CD4-positive, alpha-beta T cell treated with Interleukin-6 at 100 ng/mL for 8 hours (primary cell): ENCODE results near the gene MAP7D1.

ENCODE experiments used
- DNase-seq: peaks from one replicate; pipeline ENCODE4 v3.0.0-alpha.2; 2020; ENCODE audit warnings: mixed read lengths, low spot score

Gene MAP7D1

DNA sequence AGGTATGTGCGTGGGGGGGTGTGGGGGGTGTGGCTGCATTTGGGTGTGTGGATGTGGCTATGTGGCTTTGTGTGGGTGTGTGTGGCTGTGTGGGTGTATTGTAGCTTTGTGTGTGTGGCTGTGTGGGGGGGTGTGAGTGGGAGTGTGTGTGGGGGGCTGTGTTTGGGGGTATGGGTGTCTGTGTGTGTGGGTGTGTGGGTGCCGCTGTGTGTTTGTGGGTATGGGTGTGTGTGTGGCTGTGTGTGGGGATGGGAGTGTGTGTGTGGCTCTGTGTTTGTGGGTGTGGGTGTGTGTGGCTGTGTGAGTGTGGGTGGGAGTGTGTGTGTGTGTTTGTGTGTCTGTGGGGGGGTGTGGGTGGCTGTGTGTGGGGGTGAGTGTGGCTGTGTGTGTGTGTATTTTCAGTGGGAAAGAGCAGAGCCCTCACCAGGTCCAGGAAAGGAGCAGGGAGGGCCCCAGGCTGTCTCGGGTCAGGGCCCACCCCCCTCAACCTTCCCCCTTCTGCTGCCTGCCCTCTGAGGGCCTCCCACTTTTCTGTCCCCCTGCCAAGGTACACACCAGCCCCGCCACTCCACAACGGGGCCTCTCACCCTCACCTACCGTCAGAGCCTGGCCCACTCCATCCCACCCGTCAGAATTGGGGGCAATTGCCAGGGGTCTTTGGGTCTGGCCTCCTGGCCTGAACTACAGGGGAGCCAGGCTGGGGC is 29.0 kb upstream of the MAP7D1 start:
- DNase-seq: no peak

DNA sequence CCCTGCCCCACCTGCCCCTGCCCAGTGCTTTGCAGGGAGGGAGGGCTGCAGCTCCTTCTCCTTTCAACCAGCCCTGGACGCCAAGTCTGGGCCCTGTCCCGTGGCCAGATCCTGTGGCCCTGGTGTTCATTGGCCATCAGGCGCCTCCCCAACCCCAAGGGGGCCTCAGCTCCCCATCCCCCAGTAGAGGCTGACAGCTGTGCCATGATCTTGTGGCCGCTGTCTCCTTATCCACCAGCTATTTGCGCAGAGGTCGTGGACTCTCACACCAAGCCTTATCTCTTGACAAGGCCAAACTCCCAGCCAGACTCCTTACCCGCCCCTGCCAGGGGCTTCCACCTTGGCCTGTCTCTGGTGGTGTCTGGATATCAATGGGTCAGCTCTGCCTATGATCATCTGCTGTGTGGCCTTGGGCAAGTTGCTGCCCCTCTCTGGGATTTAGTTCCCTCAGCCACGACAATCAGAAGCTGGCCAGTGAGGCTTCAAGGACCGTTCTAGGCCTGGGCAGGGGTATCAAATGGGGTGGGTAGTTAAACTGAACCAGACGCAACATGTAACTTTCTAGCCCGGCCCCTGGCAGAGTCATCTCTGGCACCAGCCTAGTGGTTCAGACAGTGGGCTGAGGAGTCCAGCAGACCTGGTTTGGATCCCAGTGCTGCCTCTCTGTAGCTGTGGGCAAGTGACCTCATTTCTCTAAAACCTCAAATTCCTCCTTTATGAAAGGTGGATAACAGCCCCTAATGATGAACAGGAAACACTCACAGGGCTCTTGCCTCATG is 27.6 kb upstream of the MAP7D1 start:
- no peak for DNase-seq

DNA sequence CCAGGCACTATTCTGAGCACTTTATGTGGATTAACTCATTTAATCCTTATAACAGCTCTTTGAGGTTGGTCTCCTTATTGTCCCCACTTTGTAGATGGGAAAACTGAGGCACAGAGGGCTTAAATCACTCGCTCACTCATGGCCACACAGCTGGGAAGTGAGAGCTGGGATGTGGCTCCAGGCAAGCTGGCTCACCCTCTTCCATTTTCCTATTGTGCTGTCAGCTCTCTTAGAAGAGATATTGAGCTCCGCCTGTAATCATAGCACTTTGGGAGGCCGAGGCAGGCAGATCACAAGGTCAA is 27.1 kb upstream of the MAP7D1 start:
- DNase-seq: no peak

DNA sequence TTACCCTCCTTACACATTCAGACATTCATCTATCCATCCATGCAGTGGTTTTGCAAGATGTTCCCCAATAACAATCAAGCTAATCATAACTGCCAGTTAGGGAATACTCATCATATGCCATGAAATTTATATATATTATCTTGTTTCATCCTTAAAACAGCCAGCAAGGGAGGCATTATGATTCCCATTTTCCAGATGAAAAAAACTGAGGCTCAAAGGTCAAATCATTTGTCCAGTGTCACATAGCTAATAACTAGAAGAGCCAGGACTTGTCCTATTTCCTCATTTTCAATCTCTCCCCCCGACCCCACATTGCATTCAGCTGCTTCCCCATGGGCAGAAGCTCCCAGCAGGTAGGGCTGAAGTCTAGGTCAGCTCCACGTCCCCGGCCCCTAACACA is 23.9 kb upstream of the MAP7D1 start:
- DNase-seq: no peak

DNA sequence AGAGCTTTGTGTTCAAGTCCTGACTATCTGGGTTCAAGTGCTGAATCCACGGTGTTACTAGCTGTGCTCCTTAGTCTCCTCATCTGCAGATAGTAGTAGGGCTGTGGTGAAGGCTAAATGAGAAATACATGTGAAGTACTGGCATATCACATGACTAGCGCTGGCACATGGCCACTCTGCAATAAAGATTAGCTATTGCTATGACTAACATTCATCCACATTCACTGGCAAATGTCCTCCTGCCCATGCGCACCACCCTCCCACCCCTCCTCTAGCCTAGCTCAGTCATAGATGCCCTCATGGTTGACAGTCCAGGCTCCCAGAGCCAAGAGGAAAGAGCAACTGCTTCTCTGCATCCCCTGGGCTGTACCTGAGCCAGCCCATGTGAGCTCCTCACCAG is 22.5 kb upstream of the MAP7D1 start:
- DNase-seq: no peak

DNA sequence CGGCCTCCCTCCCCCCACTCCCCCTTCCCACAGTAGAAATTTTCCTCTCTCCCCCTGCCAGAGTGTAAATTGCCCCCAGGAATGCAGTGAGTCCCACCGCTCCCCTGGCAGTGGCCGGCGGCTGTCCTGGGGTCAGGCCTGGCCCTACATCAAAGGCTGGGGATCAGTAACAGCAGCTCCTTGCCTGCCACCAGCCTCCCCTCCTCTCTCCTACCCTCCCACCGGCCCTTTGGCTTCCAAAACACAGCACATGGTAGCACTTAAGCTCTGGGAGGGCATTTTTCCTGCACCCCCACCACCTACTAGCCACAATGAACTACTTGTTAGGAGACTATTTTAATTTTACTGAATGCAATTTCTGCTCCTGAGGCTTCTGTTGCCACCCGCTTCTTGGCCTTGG is 21.9 kb upstream of the MAP7D1 start:
- no peak for DNase-seq

DNA sequence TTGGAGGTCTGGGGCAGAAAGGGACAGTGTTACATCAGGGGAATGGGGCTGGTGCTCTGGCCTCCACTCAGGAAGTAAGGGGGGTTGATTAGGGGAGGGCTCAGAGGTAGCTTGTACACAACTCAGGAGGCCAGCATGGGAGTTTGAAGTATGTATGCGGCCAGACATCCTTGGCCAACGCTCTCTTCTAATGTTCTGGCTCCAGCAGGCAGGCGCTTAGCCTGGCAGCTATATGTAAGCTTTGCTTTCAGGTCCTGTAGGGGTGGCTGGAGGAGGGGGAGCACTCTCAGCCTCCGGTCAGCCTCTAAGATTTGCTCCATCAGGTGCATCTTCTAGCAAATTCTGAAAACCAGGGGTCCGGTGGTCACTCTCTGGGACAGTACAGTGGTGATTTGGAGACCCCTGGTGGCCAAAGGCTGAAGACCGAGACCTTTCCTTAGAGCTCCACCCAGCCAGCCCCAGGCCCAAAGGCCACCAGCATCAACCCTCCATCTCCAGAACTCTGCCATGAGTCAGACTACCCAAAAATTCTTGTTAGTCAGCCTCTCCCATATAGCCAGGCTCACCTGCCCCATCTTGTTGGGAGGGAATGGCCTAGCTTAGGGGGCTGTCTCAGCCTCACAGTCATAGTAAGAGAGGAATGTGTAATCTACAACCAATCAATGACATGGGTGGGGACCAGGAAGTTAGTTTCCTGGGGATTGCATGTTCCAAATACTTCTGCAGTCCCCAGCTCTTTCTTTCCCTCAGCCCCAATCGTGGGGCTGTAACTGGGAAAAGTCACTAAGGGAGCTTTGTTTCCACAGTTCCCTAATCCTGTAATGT is 21.2 kb upstream of the MAP7D1 start:
- DNase-seq: peak; percentile 13

DNA sequence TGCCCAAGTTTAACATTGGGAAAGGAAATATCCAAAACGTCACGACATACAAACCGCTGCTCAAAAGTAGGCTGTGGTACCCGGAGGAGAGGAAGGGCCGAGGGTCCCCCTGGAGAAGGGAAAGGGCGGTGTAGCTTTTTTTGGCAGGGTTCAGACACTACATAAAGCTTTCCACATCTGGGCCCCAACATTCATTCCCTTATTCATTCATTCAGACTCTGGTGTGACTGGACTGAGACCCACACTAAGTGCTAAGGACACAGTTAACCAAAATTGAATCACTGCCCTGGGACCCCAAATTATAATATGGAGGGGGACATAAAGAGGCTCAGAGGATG is 20.7 kb upstream of the MAP7D1 start:
- no peak for DNase-seq

DNA sequence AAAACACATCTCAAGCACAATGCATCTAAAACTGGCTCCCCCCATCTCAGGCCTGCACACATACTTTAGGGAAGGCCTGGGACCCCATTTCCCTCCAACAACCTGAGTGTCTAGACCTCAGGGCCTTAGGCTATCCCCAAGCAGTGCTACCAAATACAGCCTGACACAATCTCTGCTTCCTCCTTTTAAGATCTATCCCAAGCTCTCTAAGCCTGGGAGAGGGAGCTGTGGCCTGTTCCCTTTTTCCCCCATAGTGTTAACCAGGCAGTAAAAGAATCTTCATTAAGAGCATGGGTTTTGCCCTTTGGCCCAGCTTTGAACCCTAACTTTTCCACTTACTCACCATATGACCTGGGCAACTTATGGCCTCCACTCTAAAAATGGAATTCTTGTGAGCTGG is 20.2 kb upstream of the MAP7D1 start:
- DNase-seq: no peak

DNA sequence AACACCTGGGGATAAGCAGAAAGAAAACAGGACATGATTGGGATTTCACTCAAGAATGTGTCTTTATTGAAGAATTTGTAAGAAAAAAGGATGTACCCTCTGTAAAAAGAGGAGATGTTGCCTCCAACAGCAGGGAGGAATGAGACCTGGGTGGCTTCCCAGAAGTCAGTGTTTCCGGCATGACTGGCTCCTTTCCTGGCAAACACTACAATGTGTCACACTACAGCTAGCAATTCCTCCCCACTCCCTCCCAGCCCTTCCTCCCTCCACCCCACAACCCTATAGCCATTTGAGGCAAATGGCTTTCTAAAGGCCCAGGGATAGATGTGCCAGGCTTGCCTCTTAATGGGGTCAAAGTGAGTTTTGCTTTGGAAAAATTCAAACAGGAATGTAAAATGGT is 19.4 kb upstream of the MAP7D1 start:
- DNase-seq: no peak

DNA sequence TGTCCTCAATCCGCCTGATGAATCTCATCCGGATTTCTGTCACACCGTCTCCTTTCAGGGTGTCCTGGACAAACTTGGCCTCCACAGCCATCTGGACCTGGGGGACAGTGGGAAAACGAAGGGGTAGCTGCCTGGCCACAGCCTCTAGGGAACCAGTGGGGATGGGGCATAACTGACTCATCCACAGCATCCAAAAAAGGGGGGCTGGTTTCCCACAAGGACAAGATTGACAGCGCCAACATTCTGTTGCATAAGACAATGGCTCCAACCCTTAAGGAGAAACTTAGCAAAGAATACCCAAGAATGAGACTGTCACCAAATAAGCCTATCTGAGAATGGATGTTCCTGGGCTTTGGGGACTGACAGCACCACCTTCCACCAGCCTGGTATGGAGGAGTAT is 18.7 kb upstream of the MAP7D1 start:
- no peak for DNase-seq

DNA sequence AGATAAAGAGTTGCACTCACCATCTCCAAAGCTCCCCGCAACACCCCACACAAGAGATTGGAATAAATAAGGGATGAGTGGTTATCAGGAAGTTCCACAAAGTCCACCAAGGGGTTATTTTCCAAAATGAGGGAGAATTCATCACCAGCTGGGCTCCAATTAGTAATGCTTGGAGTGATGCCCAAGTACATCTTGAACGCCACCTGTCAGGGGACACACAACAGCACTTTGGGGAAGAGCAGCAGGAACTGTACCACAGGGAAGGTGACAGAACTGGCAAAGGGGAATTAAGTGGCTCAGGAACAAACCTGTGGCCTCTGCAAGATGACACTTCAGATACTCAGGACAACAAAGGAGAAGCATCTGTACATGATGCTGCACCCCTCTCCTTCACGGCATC is 18.2 kb upstream of the MAP7D1 start:
- DNase-seq: no peak

DNA sequence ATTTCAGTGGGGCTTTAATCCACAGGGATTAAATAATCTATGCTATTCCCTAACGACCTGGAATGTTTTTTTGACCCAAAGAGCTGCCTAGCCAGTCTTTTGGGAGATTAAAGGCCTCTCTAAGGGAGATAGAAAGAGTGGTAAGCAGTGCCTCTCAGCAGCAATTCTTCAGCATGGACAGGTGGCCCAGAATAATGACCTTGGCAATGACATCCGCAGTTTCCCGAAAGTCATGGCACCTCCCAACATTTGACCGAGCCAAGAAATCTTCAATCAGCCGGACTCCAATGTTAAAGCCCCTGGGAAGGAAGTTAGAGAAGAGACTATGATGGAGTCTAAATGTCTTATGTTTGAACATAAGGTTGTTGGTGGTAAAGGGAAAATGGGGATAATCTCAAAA is 16.4 kb upstream of the MAP7D1 start:
- DNase-seq: no peak

DNA sequence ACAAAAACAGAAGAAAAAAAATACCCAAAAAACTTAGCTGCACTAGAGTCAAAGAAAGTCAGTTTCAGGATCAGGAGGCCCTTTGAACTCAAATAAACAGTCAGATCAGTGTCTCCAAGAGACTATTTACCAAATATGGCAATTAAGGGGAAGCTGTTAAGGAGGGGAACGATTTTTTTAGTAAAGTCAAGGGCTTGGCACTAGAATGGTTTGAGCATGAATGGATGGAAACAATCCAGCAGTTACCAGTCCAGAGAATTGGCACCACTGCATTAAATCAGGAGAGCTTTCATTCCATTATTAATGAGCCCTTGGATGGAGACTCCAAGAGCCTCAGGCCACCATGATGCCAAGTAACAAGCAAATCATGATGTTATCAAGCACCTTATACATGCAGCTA is 13.8 kb upstream of the MAP7D1 start:
- DNase-seq: no peak

DNA sequence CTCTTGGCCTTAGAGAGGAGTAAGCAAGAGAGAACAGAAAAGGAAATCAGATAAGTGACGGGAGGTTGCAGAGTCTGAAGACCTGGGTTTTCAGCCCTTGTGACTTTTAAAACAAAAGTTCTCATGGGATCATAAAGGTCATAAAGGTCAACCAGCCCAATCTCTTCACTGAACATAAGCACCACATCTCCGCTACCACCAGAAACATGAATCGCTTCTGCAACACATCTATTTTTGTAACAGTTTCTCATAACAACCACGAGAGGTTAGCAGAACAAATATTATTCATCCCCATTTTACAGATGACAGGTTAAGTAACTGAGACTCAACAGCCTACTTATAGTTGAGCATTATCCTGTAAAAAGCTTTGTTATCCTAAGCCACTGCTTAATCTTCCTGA is 12.5 kb upstream of the MAP7D1 start:
- DNase-seq: no peak

DNA sequence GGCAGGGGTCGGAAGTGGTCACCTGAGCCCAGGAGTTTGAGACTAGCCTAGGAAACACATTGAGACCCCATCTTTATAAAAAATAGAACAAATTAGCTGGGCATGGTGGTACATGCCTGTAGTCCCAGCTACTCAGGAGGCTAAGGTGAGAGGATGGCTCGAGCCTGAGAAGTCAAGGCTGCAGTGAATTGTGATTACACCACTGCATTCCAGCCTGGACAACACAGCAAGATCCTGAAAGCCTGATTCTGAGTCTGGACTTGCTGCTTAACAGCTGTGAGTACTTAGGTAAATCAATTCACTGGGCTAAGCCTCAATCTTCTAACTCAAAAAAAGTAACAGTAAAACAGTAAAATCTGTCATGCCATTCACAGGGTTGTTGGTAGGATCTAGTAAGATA is 11.5 kb upstream of the MAP7D1 start:
- DNase-seq: no peak

DNA sequence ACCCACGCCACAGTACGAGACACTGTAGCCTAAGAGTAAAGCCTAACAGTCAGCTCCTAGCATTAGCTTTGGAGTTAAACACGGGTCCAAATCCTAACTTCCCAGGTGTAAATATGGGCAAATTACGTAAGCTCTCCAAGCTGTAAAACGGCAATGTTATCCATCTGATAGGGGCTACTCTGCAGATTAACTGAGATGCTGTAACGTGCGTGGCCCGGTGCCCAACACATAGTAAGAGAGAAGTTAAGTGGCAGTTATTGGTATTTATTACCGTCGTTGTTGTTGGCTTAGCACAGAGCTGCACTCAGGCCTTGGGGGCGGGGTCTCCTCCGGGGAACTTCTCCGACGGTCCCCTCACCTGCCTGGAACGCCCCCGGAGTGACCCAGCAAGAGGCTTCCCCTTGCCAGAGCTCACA is 7.1 kb upstream of the MAP7D1 start:
- no peak for DNase-seq

DNA sequence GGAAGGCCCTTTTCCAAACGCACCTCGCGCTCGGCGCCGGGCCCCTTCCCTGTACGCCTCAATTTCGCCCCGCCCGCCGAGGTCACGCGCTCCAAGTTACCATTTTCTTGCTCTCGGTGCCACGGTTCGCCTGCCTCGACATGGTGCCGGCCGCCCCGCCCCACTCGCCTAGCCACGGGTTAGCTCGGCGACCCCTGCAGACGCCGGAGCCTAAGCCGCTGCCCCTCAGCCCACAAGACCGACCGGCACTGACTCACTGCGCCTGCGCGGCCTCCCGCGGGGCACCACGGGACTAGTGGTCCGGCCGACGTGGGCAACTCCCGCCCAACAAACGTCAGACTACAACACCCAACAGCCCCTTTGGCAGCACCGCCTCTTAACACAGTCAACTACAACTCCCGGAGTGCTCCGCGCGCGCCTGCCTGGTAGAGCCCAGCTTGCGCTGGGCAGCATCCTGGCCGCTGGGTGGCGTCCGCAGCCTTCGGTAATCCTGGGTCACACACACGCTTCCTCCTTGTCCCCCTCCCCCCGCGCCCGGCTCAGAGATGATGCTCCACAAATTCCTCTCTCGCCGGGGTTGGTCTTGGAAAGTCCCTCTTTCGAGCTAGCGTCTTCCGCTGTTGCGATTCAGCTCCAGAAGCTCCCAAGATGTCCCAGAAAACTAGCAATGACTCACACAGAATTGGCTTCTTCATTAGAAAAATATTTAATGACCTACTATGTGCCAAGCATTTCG is 6.6 kb upstream of the MAP7D1 start, which contains the start of gene TRAPPC3:
Gene TRAPPC3, minus strand, starts transcription at position 250 of the 736 bp plus-strand sequence. Its CDS starts 108 bp downstream, at position 142.
- peak; percentile 100 for DNase-seq

DNA sequence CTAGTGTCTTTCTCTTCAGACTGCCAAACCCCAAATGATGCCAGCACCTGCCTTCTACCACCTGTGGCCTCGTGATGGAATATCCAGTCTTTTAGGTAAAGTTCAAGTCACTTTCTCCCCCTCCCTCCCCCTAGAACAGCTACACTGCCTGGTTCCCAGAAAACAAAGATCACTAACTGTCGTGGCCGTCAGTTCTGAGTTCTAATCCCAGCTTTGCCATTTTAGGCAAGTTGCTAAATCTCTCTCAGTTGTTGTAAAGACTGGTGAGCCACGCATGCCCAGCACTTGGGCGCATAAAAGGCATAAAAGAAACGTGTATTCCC is 6.0 kb upstream of the MAP7D1 start:
- no peak for DNase-seq

DNA sequence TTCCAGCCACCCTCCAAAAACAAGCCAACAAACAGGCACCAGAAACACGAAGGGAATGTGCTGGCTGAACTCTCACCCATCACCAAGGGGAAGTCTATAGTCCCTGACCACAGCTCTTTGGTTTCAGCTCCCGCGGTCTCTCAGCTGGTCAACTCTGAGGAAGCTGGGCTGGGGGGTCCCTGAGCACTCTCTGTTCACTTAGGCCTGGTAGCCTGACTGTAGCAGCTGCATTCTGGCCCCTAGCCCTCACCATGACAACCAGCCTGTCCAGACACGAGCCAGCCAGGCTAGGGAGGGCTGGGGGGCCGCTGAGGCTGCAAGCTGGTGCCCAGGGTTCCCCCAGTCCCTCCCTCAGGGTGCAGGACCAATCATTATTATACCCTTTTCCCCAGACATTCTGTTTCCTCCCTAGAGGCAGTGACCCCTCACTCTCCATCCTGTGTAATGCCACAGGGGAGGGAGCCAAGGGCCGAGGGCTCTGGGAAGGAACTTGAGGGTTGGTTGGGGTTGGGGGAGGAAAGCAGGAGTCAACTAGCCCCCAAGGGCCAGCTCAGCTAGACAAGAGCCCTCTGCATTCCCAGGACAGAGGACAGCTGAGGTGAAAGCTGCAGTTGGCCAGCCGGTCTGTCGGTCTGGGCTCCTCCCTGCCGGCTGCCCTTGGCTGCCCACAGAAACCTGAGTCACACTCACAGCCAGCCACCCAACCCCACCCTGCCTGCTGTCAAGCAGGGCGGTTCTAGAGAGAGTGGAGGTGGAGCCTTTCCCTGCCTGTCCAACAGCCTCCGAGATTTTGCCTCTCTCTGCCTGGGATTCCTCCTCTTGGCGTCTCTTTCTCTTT is 5.4 kb upstream of the MAP7D1 start:
- peak; percentile 77 for DNase-seq

DNA sequence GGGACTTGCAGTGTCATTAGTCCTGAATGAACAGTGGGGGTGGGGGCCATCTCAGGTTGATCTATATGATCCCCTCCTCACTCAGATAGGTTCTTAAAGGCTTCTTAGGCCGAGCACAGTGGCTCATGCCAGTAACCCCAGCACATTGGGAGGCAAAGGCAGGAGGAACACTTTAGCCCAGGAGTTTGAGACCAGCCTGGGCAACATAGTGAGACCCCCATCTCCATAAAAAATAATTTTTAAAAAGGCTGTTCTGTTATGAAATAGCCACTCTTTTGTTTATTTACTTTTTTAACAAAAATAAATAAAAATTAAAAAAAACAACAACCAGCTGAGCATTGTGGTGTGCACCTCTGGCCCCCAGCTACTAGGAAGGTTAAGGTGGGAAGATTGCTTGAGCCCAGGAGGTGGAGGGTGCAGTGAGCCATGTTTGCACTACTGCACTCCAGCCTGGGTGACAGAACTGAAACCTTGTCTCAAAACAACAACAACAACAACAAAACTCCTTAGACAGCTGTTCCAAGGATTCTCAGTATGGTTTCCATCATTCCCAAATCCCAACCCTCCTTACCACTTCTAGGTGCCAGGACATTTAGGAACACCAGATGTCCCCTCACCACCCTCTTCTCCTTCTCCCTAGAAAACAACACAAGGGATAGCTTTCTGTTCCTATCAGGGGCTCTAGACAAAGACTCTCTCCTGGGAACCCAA is 4.7 kb upstream of the MAP7D1 start:
- DNase-seq: no peak
